Nephron progenitor cell (in vitro differentiated cells): Measurements from ENCODE around the gene NFAT5.

ENCODE experiments used
- DNase-seq: peaks from one replicate; pipeline ENCODE4 v3.0.0; 2021
- H3K27ac Mint-ChIP-seq: 2 replicates; pipeline ENCODE4 v1.8.0; 2021; ENCODE audit warnings: mild to moderate bottlenecking, moderate library complexity, mixed read lengths
- H3K27me3 Mint-ChIP-seq: 2 replicates; pipeline ENCODE4 v1.8.0; 2021; ENCODE audit warnings: mild to moderate bottlenecking, low read depth, mixed read lengths; ENCODE audit not compliant: poor library complexity
- H3K36me3 Mint-ChIP-seq: 2 replicates; pipeline ENCODE4 v1.8.0; 2021; ENCODE audit warnings: low read depth, mixed read lengths
- H3K4me1 Mint-ChIP-seq: 2 replicates; pipeline ENCODE4 v1.8.0; 2021; ENCODE audit warnings: mixed read lengths
- H3K4me3 Mint-ChIP-seq: 2 replicates; pipeline ENCODE4 v1.8.0; 2021; ENCODE audit warnings: mild to moderate bottlenecking, moderate library complexity, mixed read lengths
- H3K9me3 Mint-ChIP-seq: 2 replicates; pipeline ENCODE4 v1.8.0; 2021; ENCODE audit warnings: mild to moderate bottlenecking, moderate library complexity, mixed read lengths
- TF ChIP-seq, protein P1 (sequence below): fragments of 200-600 bp; sonication (generic); IDR thresholded peaks from 2 replicates; pipeline ENCODE4 v1.5.0; 2021; ENCODE audit warnings: antibody characterized with exemption

The NFAT5 gene

DNA sequence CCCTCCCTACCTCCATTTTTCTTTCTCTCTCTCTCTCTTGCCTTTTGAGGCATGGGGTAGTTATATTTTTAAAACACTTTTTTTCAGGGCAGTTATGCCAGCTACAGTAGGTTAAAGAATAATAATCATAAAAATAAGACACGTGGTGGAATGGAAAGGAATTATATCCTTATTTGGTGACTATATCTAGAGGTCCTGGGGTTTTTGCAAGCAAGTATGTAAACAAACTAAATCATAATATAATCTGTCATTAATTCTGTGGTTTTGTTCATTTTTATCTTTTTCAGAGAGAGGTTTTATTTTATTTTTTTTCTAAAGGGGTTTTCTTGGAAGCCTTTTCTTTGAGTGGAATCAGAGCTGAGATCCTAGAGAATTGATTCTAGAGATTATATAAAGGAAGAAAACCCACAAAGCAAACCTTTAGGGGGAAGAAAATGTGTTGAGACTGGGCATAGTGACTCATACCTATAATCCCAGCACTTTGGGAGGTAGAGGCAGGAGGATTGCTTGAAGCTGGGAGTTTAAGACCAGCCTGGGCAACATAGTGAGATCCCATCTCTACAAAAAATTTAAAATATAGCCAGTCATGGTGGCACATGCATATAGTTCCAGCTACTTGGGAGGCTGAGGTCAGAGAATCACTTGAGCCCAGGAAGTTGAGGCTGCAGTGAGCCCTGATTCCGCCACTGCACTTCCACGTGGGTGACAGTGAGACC, 107.4 kb downstream of the NFAT5 start:
- H3K9me3 Mint-ChIP-seq = no peaks in the 10 kb centered on the region
- no peak overlapping the region for H3K27ac Mint-ChIP-seq
- no peaks in the 10 kb centered on the region for H3K4me1 Mint-ChIP-seq
- no peak overlapping the region for H3K4me3 Mint-ChIP-seq
- no peaks in the 10 kb centered on the region for H3K27me3 Mint-ChIP-seq
- DNase-seq = no peak
- peaks cover 51% of the 10 kb centered on the region for H3K36me3 Mint-ChIP-seq
- TF ChIP-seq, protein P1, sequence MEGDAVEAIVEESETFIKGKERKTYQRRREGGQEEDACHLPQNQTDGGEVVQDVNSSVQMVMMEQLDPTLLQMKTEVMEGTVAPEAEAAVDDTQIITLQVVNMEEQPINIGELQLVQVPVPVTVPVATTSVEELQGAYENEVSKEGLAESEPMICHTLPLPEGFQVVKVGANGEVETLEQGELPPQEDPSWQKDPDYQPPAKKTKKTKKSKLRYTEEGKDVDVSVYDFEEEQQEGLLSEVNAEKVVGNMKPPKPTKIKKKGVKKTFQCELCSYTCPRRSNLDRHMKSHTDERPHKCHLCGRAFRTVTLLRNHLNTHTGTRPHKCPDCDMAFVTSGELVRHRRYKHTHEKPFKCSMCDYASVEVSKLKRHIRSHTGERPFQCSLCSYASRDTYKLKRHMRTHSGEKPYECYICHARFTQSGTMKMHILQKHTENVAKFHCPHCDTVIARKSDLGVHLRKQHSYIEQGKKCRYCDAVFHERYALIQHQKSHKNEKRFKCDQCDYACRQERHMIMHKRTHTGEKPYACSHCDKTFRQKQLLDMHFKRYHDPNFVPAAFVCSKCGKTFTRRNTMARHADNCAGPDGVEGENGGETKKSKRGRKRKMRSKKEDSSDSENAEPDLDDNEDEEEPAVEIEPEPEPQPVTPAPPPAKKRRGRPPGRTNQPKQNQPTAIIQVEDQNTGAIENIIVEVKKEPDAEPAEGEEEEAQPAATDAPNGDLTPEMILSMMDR = no peak

DNA sequence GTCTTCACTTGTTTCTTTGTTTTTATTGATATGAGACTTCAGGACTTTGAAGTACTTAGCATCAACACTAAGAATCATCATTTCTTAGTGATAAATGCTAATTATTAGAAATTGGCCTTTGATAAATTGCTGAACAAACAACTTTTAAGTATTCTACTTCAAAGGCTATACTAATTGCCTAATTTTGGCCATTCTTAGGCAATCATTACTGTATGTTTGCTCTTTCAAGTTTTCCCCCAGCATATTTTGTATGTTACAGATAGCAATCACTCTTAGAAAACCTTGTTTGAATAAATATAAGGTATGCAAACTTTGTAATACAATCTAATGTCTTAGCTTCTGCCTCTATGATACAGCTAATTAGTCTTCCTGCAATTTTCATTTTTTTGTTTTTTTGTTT, 114.6 kb downstream of the NFAT5 start:
- Mint-ChIP-seq H3K4me1 (no peaks in the 10 kb centered on the region), H3K9me3 (no peaks in the 10 kb centered on the region), H3K27ac (no peak overlapping the region), H3K4me3 (no peak overlapping the region), H3K36me3 (peaks cover 74% of the 10 kb centered on the region), H3K27me3 (no peaks in the 10 kb centered on the region)
- TF ChIP-seq, protein P1 = no peak
- DNase-seq = no peak

GRCh38 chr16:69688589-69688988, 122.8 kb downstream of the NFAT5 start:
- DNase-seq = no peak
- Mint-ChIP-seq H3K36me3 (peaks cover 58% of the 10 kb centered on the region), H3K4me1 (no peaks in the 10 kb centered on the region), H3K9me3 (no peaks in the 10 kb centered on the region), H3K27ac (no peak overlapping the region), H3K4me3 (no peak overlapping the region), H3K27me3 (no peaks in the 10 kb centered on the region)
- TF ChIP-seq, protein P1 = no peak

GRCh38 chr16:69691980-69692911, 126.5 kb downstream of the NFAT5 start:
- Mint-ChIP-seq H3K4me3 (no peak overlapping the region), H3K9me3 (no peaks in the 10 kb centered on the region), H3K4me1 (no peaks in the 10 kb centered on the region), H3K27me3 (no peaks in the 10 kb centered on the region), H3K36me3 (peaks cover 53% of the 10 kb centered on the region), H3K27ac (peak overlapping the region; percentile 26)
- DNase-seq = no peak
- TF ChIP-seq, protein P1 = no peak

DNA sequence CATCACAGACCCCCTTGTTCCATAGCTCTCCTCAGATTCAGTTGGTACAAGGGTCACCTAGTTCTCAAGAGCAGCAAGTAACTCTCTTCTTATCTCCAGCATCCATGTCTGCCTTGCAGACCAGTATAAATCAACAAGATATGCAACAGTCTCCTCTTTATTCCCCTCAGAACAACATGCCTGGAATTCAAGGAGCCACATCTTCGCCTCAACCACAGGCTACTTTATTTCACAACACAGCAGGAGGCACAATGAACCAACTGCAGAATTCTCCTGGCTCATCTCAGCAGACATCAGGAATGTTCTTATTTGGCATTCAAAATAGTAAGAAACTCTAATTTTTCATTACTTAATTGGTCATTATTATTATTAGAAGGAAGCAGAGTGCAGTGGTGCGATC, 128.2 kb downstream of the NFAT5 start:
- Mint-ChIP-seq H3K4me3 (no peak overlapping the region), H3K36me3 (peaks cover 50% of the 10 kb centered on the region), H3K9me3 (no peaks in the 10 kb centered on the region), H3K27ac (no peak overlapping the region), H3K27me3 (no peaks in the 10 kb centered on the region), H3K4me1 (no peaks in the 10 kb centered on the region)
- TF ChIP-seq, protein P1 = no peak
- DNase-seq = no peak
